Measurements from ENCODE around the gene CCDC172.
"Not testable (repeated sequence)": the region's sequence is repeated elsewhere in the genome, so short reads cannot be mapped to it uniquely, and the experiment has no call there.

- TF ChIP-seq CTCF, POLR2A (IDR thresholded peaks at IDR 0.05): not testable (repeated sequence)
Observed at GRCh38 chr10:116393246-116393831, 69.1 kb downstream of the CCDC172 start.

All from testis (tissue), 2 donors.